Measurements from ENCODE around the gene CCDC174.

Gene CCDC174

DNA sequence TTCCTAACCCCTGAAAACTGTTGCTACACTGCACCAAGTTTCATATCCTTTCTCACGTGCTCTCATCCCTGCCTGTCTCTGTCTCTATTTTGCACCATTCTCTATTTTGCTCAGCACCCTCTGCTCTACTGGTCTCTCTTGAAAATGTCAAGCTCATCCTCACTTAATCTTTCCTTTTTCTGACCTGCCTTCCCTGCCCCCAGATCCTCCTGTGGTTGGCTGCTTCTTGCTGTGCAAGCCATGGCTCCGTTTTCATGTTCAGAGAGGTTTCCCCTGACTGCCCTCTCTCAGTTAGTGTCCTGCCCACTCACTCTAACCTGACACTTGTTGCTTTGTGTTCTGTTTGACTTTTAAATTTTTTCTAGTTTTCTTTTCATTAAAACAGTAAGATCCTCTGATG lies 6.0 kb downstream of the CCDC174 start:
- DNase-seq: no peak

DNA sequence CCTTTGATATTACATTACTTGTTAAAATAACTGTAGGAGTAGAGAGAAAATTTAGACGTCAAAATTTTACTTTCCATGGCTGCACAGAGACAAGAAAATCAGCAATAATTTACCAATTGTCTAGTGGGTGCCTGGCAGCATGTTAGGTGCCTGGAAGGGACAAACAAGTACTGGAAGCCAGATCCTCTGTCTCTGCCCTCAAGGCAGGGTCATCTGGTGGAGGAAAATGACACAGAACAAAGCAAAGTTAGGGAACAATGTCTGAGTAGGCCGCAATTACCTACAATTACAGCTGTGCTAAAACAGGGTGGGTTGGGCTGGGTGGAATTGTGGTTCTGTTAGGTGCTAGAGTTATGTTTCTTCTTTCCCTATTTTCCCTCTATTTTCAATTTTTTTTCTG lies 7.4 kb downstream of the CCDC174 start:
- no peak for DNase-seq

DNA sequence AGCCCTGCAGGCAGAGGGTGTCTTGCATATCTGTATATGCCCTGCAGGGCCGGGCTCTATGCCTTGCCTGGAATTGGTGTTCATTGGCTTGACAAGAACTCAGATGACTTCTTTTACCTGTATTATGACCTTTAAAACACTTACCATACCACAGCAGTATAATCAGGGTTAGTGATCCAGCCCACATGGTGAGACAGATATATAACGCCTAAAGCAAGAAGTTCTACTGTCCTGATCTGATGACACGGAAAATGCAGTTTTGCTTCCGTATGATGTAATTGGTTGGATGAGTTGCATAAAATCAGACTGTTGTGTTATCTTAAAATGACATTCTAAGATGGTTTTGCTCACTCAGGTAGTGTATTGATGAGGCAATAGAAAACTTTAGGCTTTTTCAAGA lies 9.4 kb downstream of the CCDC174 start:
- DNase-seq: no peak

DNA sequence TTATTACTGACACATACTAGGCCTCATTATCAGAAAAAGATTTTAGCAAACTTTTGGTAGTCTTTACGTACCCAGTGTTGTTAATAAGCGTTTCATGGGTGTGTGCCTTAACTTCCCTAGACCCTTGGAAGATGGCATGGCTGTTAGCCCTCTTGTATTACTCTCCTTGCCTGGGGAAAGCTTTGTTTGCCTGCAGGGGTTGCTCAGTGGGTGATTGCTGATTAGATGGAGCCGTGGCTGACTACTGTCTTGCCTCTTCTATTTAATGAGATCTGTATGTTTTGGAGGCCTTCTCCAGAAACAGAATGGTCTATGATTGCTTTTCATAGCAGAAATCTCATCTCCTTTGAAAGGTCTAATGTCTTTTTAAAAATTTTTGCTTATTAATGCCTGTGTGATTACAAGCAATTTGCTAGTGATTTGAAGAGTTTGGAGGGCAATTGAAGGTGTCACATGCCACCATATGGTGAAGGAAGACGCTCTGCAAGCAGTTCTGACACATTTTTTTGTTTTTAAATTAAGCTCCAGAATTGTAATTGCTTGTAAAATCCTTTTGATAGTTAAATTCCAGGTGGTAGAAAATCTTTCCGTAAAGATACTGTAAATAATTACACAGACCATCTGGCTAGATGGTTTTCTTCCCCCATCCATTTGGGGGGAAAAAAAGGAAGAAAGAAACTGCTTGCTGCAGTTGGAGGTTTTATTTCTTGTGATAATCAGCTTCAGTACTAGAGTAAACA lies 12.0 kb downstream of the CCDC174 start:
- no peak for DNase-seq

DNA sequence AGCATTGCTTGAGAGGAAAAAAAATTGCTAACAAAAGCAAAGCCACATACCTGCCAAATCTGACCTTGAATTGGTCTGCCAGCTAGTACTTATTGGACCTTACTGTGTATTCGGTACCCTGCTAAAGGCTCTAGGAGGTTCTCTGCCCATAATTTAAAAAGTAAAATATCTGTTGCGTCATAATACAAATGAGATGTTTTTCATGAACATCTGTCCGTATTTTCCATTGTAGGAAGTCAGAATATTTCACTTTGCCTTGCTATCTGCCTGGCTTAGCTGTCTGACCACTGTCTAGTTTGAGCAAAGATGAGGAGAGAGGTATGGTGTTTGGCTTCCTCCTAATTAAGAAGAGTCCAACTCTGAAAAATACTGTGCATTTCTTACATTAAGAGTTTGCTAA lies 12.6 kb downstream of the CCDC174 start:
- no peak for DNase-seq

DNA sequence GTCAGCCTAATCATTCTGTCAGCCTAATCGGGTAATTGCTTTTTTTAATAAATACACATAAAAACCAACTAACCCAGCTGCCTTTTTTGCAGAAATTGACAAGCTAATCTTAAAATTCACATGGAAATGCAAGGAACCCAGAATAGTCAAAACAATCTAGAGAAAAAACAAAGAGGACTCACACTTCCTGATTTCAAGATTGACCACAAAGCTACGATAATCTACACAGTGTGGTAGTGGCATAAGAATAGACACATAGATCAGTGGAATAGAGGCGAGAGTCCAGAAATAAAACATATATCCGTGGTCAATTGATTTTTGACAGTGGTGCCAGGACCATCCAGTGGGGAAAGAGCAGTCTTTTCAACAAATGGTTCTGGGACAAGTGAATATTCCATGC lies 21.0 kb downstream of the CCDC174 start:
- DNase-seq: no peak

DNA sequence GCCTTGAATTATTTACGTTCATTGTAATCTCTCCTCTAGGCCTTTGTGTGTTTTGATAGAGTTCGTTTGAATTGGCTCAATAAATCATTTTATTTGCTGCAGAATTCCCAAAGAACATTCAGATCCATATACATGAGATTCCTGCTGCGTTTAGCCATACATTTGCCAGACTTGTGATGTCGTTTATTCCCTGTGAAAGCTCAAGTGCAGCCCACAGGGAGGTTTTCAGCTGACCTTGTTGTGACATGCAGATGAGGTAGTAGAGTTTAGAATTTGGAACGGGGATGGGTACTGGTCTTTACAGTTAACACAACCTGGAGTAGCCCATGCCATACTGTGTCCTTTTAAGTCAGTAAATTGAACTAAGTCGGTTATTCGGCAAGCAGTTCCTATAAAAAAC lies 23.3 kb downstream of the CCDC174 start, which contains the start of gene C3orf20:
Gene C3orf20, plus strand, starts transcription at position 301 of the 400 bp plus-strand sequence. CDS start 7,573 bp downstream, outside the sequence.
- no peak for DNase-seq

DNA sequence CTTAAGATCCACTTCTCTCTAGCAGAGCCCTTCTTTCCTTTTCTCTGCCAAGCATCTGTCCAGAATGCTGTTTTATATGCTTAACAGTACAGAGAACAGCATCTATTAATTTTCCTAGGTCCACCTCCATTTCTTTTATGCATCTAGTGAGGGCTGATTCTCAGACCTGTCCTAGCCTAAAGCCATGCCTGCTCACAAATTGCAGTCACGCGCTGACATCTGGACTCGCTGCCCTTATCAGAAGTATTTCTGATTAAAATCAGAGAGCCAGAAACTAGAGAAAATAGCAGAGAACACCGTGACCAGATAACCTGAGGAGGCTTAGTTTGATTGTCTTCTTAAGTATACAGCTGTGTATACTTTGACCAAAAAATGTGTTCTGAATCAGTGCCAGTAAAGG lies 25.3 kb downstream of the CCDC174 start:
- no peak for DNase-seq

DNA sequence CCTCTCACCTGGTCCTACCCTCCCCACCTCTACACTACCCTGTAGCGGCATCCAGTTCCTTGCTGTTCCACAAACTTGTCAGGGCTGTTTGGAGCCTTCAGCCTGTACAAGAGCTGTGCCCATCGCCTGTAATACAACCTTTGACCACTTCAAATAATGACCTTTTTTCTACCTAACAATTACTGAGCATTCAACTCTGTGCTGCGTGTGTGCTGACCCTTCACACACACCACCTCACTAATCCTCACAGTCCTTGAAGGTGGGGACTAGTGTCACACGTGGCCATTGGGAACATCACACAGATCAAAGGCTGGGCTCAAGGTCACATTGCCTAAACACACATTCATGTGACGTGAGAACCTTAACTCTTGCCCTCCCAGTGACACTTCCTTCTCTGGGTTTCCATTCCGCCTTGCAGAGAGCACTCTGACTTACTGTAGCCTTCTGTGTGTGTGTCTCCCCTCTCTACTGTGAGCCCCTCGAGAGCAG lies 26.5 kb downstream of the CCDC174 start:
- DNase-seq: no peak

DNA sequence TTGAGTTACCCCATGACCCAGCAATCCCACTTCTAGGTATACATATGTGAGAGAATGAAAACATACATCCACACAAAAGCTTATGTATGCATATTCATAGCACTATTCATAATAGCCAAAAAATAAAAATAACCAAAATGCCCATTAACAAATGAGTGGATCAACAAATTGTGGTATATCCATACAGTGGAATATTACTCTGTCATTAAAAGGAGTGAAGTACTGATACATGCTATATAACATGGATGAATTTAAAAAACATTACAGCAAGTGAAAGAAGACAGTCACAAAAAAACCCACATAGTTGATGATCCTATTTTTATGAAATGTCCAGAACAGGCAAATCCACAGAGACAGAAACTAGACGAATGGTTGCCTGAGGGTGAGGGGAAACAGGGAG lies 28.6 kb downstream of the CCDC174 start:
- DNase-seq: no peak

DNA sequence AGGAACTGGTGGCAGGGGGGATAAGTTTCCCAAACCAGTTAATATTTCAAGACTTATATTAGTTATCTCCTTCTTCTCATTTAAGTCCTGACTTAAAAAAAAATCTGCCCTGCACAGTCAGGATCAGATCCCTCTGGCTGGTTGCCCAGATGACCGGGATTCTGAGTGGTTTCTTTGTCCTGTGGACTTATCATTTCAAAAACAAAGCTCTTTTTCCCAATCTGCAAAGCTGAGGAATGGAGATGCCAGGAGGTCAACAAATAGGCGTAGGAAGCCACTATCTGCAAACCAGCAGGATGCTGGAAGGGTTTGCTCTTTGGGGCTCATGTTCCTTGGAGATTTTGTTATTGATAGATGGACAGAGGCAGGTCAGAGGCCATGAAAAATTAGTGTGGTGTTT lies 29.2 kb downstream of the CCDC174 start:
- no peak for DNase-seq

DNA sequence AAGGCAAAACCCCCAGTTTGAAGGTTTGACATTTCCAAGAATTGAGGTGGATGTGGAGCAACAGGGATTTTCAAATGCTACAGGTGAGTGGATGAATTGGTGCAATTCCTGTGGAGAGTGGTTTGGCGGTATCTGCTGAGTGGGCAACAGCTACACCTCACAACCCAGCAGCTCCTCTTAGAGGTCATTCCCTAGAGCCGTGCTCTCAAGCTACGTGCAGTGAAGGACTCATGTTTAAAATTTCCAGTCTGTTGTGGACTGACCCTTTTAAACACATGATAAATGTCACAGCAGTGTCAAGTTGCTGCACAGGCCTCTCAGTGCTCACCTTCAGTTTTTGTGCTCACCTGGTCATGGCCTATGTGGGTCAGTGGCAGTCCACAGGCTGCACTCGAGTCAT lies 32.9 kb downstream of the CCDC174 start:
- DNase-seq: no peak

DNA sequence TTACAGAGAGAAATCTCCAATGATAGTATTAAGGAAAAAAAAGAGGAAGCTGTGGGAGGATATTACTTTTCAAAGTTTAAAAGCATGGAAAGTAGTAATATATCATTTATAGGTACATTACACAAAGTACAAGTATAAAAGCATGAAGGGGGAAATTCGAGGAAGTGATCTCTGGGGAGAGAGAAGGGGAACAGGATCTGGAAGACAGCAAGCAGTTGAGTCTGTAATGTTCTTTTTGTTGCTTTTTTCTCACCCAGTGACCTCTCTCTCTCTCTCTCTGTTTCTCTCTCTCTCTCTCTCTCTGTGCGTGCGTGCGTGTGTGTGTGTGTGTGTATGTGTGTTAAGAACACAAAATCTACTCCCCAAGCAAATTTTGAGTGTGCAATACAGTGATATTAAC lies 33.6 kb downstream of the CCDC174 start:
- DNase-seq: no peak

DNA sequence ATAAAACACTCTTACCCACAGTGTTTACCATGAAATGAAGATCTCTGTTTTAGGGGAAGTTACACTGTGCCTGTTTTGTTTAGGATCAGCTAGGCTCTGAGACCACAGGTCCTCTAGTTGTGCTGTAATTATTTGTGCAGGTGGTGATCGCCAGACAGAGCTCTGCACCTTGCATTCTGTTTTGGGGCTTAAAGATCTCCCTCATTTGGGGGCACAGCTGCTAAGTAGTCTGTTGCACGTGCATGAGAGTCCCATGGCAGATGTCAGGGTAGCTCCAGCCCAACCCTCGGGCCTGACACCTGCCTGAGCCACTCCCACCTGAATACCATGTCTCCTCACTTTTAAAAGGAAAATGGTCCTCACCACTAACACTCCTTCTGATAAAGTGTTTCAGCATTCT lies 35.8 kb downstream of the CCDC174 start:
- DNase-seq: no peak

DNA sequence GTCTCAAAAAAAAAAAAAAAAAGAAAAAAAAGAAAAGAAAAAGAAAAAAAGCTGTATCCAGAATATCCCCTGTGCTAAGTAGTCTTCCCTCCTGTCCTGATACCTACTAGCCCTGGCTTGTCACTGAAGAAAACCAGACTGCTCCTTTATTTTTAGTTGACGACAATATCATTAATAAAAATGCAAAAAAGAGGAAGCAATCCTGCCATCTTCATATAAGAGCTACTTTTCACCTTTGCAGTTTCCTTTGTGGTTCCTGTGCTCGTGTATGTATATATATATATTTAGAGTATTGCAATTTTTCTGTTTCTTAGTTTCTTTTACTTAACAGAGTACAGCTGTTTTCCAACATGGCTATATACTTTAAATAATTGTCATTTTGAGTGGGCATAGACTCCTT lies 37.0 kb downstream of the CCDC174 start:
- DNase-seq: no peak

DNA sequence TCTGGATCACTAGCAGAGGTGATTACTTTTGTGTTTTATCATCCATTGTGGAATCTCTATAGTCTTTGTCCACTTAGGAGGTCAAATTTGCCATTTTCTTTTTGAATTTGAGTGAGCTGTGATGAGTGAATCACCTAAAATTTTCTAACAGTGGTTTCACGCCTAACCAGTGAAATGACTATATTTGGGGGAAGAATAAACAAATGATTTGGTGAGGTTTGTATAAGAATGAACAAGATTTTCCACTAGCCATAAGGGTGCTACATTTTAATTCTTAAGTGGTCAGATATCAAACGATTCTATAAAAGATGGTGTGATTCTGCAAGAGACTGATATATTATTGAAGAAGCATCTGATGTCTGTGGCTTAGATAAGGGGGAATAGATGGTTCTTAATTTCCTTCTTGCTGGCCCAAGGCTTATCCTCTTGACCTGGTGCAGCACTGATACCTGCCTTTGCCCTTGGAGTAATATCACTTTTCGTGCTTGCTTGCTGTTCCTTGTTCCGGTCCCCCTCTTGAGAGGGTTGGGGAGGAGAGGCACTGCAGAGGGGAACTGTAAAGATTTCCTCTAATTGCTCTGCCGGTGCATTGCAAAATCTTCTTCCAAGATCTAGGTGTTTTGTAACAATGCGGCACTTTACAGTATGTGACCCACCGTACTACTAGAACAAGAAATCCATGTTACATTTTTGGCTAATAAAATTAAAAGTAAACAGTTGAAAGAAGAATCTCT lies 37.9 kb downstream of the CCDC174 start:
- no peak for DNase-seq

DNA sequence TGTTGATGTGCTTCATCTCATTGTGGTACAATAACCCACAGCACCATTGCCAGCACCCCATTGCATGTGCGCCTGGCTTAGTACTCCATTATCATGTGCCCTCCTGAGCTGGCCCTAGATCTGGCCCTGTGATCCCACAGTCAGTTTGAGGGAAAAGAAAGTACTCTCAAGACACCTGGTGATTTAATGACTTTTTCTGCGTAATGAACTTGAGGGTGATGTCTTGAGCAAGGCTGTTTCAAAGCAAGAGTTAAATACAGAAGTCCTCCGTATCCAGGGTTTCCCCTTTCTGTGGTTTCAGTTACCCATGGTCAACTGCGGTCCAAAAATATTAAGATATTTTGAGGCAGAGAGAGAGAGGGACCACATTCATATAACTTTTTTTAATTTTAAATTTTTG lies 39.7 kb downstream of the CCDC174 start:
- DNase-seq: no peak

DNA sequence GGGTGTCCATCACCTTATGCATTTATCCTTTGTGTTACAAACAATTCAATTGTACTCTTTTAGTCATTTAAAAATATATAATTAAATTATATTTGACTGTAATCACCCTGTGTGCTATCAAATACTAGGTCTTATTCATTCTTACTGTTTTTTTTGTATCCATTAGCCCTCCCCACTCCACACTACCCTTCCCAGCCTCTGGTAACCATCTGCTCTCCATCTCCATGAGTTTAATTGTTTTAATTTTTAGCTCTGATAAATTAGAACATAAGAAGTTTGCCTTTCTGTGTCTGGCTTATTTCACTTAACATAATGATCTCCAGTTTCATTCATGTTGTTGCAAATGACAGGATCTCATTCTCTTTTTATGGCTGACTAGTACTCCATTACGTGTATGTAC lies 40.2 kb downstream of the CCDC174 start:
- no peak for DNase-seq

DNA sequence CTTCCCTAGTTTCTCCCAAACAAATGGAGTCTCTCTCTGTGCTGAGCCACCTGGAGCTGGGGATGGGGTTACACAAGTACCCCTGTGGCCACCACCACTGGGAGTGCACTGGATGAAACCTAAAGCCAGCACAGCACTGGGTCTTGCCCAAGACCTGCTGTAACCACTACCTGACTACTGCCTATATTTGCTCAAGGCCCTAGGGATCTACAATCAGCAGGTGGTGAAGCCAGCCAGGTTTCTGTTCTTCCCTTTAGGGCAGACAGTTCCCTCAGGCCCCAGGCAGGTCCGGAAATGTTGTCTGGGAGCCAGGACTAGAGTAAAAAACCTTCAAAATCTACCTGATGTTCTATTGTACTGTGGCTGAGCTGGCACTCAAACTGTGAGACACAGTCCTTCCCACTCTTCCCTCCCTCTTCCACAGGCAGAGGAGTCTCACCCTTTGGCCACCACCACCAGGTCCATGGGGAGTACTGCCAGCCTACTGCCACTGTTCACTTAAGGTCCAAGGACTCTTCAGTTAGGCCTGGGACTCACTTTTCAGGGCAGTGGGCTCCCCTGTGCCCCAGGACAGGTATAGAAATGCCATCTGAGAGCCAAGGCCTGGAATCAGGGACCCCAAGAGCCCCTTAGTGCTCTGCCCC lies 47.2 kb downstream of the CCDC174 start:
- no peak for DNase-seq

DNA sequence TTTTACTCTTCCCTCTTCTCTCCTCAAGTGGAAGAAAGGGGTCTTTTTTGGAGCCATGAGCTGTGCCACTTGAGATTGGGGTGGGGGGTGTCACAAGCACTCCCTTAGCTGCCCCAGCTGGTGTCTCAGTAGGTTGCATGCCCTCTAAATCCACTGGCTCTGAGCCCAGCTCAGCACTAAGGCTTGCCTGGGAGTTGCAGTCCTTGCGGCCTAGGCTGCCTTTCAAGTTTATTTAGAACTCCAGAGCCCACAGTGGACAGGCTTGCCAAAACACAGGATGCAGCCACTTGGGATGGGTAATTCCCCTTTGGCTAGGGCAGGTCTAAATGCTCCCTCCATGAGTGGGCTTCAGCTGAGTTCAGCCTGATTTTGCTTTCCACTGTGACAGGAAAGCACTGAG lies 48.1 kb downstream of the CCDC174 start:
- no peak for DNase-seq

DNA sequence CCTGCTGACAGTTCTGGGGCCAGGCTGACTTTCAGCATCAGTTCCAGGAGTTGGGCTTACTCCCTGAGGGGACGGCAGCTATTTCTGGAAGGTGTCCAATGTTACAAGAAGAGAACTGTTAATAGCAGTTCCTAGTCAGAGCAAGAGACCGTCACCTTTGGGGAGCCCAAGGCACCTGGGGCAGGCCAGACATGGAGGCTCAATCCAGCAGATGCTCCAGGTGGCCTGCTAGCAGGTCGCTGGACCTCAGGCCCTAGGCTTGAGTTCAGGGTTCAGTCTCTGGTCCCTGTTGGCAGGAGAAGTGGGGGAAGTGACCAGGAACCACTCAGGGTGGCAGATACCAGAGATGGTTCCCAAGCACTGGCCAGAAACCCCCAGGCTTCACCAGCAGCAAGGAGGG lies 49.3 kb downstream of the CCDC174 start:
- DNase-seq: no peak

DNA sequence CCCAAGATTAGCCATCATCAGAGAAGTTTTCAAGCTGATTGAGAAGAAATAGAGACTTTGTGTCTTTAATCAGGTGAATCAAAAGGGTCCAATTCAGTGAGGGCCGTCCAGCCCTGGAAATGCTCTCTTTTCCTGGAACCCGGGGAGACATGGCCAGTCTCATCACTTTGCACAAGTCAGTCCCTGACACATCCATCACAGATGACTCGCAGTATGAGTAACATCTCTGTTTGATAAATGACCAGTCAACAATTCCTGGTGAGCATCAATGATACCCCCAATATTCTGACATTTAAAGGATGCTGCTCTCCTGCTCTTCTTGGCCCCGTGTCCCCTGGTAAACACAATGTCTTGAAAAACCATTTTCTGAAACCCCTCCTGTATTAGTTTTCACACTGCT lies 50.1 kb downstream of the CCDC174 start:
- DNase-seq: no peak

DNA sequence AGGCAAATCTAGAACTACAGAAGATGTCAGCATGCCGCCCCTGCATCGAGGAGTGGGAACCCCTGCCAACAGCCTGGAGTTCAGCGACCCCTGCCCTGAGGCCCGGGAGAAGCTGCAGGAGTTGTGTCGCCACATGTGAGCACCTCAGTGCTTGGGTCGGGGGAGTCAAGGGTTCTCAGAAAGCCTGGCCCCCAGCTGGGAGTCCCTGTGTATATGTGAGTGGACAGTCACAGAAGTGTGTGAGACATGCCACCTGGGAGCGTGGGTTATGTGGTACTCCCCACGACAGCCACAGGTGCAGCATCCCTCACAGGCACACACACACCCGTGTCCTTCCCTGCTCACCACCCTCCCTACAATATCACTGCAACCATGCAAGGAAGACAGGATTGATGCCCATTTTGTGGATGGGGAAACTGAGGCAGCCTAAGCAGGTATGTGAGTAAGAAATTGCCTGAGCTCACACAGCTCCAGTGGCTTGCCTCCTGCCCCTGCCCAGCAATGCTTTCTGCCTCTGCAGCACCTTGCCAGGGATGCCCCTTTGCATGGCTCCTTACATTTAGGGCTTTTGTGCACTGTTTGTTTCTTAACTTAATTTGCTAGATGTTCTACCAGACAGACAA lies 51.7 kb downstream of the CCDC174 start:
- no peak for DNase-seq

DNA sequence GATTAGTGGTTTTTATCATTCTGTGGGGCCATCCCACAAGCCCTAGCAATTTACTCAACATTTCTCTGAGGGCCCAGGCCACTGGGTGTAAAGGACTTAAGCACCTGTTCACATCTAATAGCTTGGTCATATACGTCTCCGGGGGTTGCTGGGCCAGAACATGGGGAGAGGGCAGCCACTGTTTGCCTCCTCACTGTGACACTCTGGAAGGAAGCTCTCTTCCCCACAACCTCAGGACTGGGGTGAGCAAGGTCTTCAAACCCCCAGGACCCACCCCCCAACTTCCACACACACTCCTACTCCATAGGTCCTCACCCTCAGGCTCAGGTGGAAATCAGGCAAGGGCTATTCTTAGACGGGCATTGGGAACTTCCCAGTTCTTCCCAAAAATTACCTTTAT lies 52.2 kb downstream of the CCDC174 start:
- no peak for DNase-seq

Measured in NCI-H1092 (cell line).